Measurements from ENCODE around the gene DCLK1. TPM values are rescaled to one million over a fixed set of nuclear protein-coding genes. Genes with fewer than 3 reads are reported as not detected.

Gene DCLK1
- total RNA-seq, 1 donor: not detected

DNA sequence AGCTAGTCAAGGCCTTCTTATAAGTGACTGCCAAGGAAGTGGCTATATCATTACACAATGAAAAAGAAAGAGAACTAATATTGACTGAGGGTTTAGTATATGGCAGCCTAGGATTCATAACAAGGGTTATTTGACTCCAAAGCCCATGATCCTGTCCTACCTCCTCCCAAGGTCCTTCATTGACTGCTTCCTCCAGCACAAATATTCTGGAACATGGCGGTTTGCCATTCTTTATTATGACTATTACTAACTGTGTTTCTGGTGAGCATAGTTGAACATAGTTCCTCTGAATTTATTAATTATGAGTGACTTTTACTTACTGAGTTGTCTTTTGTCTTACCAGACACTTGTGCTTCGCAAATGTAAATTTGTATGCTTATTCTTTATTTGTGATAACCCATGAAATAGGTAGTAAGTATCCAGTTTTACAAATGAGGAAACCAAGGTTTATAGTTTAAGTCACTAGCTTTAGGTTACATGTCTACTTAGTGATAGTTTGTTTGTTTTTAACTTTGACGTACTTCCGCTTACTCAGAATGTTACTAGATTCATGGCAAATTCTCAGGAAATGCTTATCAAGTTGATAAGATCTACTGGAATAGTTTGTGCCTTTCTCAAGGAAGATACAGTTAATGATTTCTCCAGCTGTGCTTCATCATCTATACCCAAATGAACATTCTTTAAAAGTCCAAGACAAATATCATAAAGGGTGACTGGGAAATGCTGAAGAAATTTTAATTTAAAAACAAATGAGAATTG, 15.5 kb upstream of the DCLK1 start:
- Histone ChIP-seq H3K27me3 (ENCODE audit: insufficient read depth, low read length) (no peaks in the 10 kb centered on the region), H3K4me1 (ENCODE audit: insufficient read depth, low read length) (no peaks in the 10 kb centered on the region), H3K9me3 (ENCODE audit: low read depth, low read length) (no peaks in the 10 kb centered on the region), H3K4me3 (ENCODE audit: low read length) (no peak overlapping the region)

- no peaks in the 10 kb centered on the region for H3K27me3 ChIP-seq (ENCODE audit: insufficient read depth, low read length)
- H3K4me1 ChIP-seq (ENCODE audit: insufficient read depth, low read length): no peaks in the 10 kb centered on the region
- no peaks in the 10 kb centered on the region for H3K9me3 ChIP-seq (ENCODE audit: low read depth, low read length)
- no peak overlapping the region for H3K4me3 ChIP-seq (ENCODE audit: low read length)
These were observed 12.6 kb upstream of the DCLK1 start for GRCh38 chr13:36143738-36144137.

- H3K9me3 ChIP-seq (ENCODE audit: low read depth, low read length): peaks cover 7% of the 10 kb centered on the region
- H3K27me3 ChIP-seq (ENCODE audit: insufficient read depth, low read length): no peaks in the 10 kb centered on the region
- H3K4me1 ChIP-seq (ENCODE audit: insufficient read depth, low read length): no peaks in the 10 kb centered on the region
- no peak overlapping the region for H3K4me3 ChIP-seq (ENCODE audit: low read length)
These were observed 11.6 kb upstream of the DCLK1 start for GRCh38 chr13:36142735-36143134.

- Histone ChIP-seq H3K27me3 (ENCODE audit: insufficient read depth, low read length) (peaks cover 26% of the 10 kb centered on the region), H3K4me3 (ENCODE audit: low read length) (no peak overlapping the region), H3K9me3 (ENCODE audit: low read depth, low read length) (peaks cover 11% of the 10 kb centered on the region), H3K4me1 (ENCODE audit: insufficient read depth, low read length) (no peaks in the 10 kb centered on the region)
These were observed 4.7 kb upstream of the DCLK1 start for GRCh38 chr13:36135876-36136275.

DNA sequence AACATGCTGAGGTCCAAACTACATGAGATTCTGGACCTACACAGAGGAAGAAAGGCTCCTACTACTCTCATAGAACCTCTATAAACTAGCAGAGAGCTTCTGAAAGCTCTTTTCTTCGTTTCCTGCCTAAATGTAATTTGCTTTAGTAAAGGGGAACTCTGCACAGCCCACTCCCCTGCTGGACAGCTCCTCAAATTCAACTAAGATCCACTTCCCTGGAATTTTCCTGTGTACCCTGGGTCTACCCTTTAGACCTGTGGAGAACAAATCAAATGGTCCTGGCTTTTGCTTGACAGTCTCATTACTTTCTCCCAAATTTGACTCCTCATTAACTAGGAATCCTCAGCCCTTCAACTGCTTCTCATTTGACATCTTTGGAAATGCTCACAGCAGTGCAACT, 3.5 kb upstream of the DCLK1 start:
- Histone ChIP-seq H3K4me1 (ENCODE audit: insufficient read depth, low read length) (no peaks in the 10 kb centered on the region), H3K27me3 (ENCODE audit: insufficient read depth, low read length) (peaks cover 35% of the 10 kb centered on the region), H3K4me3 (ENCODE audit: low read length) (no peak overlapping the region), H3K9me3 (ENCODE audit: low read depth, low read length) (peaks cover 11% of the 10 kb centered on the region)

DNA sequence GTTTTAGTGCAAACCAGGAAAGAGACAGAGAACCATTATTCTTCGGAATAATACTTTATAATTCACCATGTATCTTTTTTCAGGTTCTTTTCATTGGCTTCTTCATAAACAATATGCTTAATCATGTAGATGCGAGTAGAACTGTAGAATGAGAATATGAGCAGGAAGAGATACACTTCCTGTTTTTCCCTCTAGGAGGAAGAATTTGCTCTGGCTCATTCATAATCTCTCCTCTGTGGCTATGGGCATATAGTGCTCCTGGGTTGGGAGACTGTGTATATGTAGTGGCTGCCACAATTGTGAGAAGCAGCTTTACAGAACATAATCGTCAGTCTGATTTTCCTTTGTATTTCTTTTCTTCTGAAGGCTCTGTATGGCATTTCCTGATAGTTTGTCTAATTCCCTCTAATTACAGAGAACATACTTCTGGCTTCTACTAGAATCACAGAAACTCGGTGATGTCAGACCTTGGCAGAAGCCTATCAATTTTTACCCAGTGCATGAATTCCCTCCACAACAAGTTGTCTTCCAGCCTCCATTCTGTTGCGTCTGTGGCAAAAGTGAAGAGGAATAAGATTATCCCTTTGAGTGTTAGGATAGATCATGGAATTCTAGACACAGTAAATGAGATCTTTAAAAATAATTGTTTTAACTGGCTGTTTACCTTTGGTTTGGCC, 2.9 kb upstream of the DCLK1 start:
- H3K9me3 ChIP-seq (ENCODE audit: low read depth, low read length): peaks cover 11% of the 10 kb centered on the region
- H3K4me3 ChIP-seq (ENCODE audit: low read length): no peak overlapping the region
- peaks cover 40% of the 10 kb centered on the region for H3K27me3 ChIP-seq (ENCODE audit: insufficient read depth, low read length)
- H3K4me1 ChIP-seq (ENCODE audit: insufficient read depth, low read length): no peaks in the 10 kb centered on the region

DNA sequence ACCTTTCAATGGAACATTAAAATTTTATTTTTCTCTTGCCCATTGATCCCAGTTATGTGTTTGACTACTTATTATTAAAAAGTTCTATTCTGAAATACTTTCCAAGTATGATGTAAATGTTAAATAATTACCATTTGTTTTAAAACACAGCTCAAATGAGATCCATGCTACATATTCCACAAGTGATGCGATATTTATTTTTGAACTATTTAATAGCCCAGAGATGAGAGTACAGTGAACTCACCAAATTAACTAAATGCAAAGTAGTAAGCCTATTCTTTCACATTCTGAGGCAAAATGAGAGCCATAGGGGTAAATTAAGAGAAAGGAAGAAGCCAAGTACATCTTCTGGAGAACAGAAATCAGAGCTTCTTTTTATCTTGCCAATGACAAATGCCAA, 1.2 kb upstream of the DCLK1 start:
- peaks cover 48% of the 10 kb centered on the region for H3K27me3 ChIP-seq (ENCODE audit: insufficient read depth, low read length)
- H3K4me1 ChIP-seq (ENCODE audit: insufficient read depth, low read length): no peaks in the 10 kb centered on the region
- H3K4me3 ChIP-seq (ENCODE audit: low read length): no peak overlapping the region
- peaks cover under 1% of the 10 kb centered on the region for H3K9me3 ChIP-seq (ENCODE audit: low read depth, low read length)

DNA sequence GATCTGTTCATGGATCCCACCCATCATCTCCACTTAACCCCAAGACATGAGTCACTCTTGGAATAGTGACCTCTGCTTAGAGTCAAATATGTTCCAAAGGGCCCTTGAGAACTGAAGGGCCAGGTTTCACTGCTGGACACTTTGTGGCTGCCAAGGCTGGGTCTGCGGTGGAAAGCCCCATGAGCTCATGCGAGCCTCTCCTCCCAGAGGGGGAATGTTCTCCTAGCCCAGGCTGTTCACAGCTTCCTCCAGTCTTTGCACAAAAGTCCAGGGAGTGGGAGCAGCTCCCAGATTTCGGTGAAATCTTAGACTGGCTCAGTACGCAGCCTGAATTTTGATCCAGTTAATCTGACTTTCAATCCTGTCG, 732 bp upstream of the DCLK1 start:
- H3K4me1 ChIP-seq (ENCODE audit: insufficient read depth, low read length): no peaks in the 10 kb centered on the region
- peaks cover 48% of the 10 kb centered on the region for H3K27me3 ChIP-seq (ENCODE audit: insufficient read depth, low read length)
- no peaks in the 10 kb centered on the region for H3K9me3 ChIP-seq (ENCODE audit: low read depth, low read length)
- no peak overlapping the region for H3K4me3 ChIP-seq (ENCODE audit: low read length)

GRCh38 chr13:36130552-36131221, 495 bp downstream of the DCLK1 start:
- peaks cover 48% of the 10 kb centered on the region for H3K27me3 ChIP-seq (ENCODE audit: insufficient read depth, low read length)
- no peak overlapping the region for H3K4me3 ChIP-seq (ENCODE audit: low read length)
- no peaks in the 10 kb centered on the region for H3K4me1 ChIP-seq (ENCODE audit: insufficient read depth, low read length)
- H3K9me3 ChIP-seq (ENCODE audit: low read depth, low read length): no peaks in the 10 kb centered on the region

- peaks cover 48% of the 10 kb centered on the region for H3K27me3 ChIP-seq (ENCODE audit: insufficient read depth, low read length)
- no peak overlapping the region for H3K4me3 ChIP-seq (ENCODE audit: low read length)
- no peaks in the 10 kb centered on the region for H3K4me1 ChIP-seq (ENCODE audit: insufficient read depth, low read length)
- no peaks in the 10 kb centered on the region for H3K9me3 ChIP-seq (ENCODE audit: low read depth, low read length)
These were observed 1.0 kb downstream of the DCLK1 start for GRCh38 chr13:36130193-36130551.

DNA sequence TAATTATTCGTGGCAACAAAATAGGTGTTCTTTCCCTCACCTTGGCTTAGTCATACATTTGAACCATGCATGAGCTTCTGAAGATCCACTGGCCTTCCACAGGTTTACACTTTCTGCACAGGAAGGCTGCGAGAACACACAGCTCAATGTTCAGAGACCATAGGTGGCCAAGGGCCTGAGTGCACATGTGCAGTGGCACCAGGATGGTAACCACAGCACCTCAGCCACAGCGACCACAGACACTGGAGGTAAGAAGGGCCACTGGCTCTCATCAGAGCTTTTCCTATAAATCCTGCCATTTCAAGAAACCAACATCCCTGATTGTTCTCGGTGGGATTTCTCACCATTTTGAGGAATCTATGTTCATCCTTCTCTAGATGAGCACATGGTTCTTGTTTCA, 1.6 kb downstream of the DCLK1 start:
- H3K27me3 ChIP-seq (ENCODE audit: insufficient read depth, low read length): peaks cover 48% of the 10 kb centered on the region
- no peak overlapping the region for H3K4me3 ChIP-seq (ENCODE audit: low read length)
- no peaks in the 10 kb centered on the region for H3K4me1 ChIP-seq (ENCODE audit: insufficient read depth, low read length)
- H3K9me3 ChIP-seq (ENCODE audit: low read depth, low read length): no peaks in the 10 kb centered on the region

- Histone ChIP-seq H3K27me3 (ENCODE audit: insufficient read depth, low read length) (peaks cover 25% of the 10 kb centered on the region), H3K4me1 (ENCODE audit: insufficient read depth, low read length) (no peaks in the 10 kb centered on the region), H3K4me3 (ENCODE audit: low read length) (no peak overlapping the region), H3K9me3 (ENCODE audit: low read depth, low read length) (no peaks in the 10 kb centered on the region)
These were observed 4.7 kb downstream of the DCLK1 start for GRCh38 chr13:36126491-36126890.

- H3K4me3 ChIP-seq (ENCODE audit: low read length): no peak overlapping the region
- no peaks in the 10 kb centered on the region for H3K4me1 ChIP-seq (ENCODE audit: insufficient read depth, low read length)
- H3K27me3 ChIP-seq (ENCODE audit: insufficient read depth, low read length): peaks cover 23% of the 10 kb centered on the region
- no peaks in the 10 kb centered on the region for H3K9me3 ChIP-seq (ENCODE audit: low read depth, low read length)
These were observed 5.3 kb downstream of the DCLK1 start for GRCh38 chr13:36125841-36126240.

DNA sequence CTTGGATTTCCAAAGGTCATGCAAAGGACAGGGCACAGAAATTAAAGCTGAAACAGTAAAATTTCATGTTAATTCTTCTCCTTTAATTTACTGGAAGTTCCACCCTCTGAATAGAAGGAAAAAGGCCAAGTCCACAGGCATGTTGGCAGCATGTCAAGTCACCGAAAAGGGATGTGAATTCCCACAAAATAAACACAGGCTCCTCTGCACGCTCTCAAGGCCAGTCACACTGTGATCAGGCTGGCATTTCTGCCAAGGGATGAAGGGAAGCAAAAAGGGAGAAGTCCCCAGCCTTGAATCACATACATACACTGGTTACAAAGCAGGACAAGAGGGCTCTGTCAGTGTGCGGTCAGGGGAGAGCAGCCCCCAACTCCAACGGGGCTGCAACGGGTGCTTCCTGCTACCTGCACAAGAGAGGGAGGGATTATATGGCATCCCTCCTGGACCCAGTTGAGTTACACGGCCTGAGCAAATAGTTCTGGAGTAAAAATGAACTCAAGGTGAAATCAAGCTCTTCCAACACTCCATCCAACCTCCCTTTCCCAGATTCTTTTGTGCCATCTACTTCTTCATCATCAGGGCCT, 6.9 kb downstream of the DCLK1 start:
- Histone ChIP-seq H3K4me1 (ENCODE audit: insufficient read depth, low read length) (no peaks in the 10 kb centered on the region), H3K4me3 (ENCODE audit: low read length) (no peak overlapping the region), H3K9me3 (ENCODE audit: low read depth, low read length) (no peaks in the 10 kb centered on the region), H3K27me3 (ENCODE audit: insufficient read depth, low read length) (peaks cover 10% of the 10 kb centered on the region)

DNA sequence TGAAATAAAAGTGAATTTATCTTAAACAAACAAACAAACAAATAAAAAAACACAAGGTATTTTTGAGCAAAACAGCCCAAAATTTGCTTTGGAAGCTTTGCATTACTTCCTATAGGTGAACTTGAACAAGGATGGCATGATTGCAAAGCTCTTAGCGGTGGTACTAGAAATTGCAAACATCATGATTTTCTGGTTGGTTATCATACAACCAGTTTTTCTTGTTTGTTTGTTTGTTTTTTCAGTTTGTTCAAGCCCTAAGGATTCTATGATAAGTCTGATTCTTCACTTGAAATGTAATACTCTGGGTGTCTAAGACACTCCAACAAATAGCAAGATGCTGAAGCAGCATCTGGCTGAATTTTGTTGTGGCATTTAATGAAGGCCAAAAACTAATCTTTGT, 15.9 kb downstream of the DCLK1 start:
- no peak overlapping the region for H3K4me3 ChIP-seq (ENCODE audit: low read length)
- no peaks in the 10 kb centered on the region for H3K4me1 ChIP-seq (ENCODE audit: insufficient read depth, low read length)
- no peaks in the 10 kb centered on the region for H3K27me3 ChIP-seq (ENCODE audit: insufficient read depth, low read length)
- no peaks in the 10 kb centered on the region for H3K9me3 ChIP-seq (ENCODE audit: low read depth, low read length)

All from mononuclear cell (primary cell).